NCI-H526 treated with DMSO at 0.1 percent for 48 hours (cell line): Measurements from ENCODE around the gene DTYMK.

ENCODE experiments used
- DNase-seq: peaks from one replicate; lab custom pipeline; 2025; lab: John Stamatoyannopoulos, UW

Gene DTYMK

DNA sequence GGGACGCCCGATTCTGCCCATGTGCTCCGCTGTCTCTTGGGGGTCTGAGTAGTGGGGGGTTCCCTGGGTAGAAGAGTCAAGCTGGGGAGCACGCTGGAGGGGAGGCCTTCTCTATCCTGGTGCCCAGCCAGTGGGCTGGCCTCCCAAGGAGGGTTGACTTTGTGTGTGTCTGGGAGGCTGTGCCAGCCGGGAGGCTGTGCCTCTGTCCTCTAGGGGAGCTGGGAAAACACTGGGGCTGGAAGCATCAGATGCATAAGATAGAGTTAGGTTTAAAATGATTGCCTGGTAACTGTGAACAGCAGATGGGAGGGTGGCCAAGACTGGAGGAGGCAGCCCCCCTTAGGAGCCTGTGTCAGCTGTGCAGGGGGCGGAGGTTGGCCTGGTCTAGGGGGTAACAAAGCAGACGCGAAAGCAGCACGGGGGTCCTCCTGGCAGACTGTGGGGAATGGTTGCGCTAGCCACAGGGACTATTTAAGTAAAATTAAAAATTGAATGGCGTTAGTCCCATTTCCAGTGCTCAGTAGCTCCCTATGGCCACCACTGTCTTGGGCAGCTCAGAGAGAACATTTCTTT is 16.5 kb upstream of the DTYMK start:
- DNase-seq: no peak

DNA sequence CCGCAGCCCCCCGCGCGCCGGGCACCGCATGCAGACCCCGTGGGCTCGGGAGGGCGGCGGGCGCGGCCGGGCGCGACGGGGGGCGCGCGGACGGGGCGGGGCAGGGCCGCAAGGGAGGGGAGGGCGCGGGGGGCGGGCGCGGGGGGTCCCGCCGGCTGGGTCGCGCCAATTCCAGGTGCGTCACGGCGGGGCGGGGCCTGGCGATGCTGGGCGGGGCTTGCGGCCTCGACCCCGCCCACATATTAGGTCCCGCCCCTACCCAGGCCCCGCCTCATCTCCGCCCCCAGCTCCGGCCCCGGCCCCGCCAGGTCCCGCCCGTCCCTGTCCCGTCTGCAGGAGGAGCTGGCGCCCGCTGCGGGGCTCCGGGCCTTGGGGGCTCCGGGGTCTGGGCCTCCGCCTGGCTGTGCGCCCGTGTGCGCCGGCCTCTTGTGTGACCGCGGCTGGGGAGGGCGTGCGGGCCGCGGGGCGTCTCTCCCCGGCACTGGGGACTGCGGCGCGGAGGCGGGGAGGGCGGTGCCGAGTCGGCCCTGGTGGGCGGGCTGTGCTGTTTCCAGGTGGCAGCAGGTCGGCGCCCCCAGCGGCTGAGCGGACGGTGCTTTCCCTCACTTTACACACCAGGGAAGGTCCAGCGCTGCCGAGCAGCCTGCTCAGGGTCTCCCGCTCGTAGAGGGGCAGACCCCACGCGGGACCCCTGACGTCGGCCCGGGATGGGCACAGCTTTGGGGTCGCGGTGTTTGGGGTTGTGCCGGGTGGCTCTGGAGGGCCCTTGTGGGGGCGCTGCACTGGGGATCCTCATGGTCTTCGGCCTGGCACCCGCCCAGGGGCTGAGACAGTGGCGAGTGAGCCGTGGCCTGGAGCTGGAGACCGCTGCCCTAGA is 15.8 kb upstream of the DTYMK start:
- DNase-seq: peak; percentile 80

DNA sequence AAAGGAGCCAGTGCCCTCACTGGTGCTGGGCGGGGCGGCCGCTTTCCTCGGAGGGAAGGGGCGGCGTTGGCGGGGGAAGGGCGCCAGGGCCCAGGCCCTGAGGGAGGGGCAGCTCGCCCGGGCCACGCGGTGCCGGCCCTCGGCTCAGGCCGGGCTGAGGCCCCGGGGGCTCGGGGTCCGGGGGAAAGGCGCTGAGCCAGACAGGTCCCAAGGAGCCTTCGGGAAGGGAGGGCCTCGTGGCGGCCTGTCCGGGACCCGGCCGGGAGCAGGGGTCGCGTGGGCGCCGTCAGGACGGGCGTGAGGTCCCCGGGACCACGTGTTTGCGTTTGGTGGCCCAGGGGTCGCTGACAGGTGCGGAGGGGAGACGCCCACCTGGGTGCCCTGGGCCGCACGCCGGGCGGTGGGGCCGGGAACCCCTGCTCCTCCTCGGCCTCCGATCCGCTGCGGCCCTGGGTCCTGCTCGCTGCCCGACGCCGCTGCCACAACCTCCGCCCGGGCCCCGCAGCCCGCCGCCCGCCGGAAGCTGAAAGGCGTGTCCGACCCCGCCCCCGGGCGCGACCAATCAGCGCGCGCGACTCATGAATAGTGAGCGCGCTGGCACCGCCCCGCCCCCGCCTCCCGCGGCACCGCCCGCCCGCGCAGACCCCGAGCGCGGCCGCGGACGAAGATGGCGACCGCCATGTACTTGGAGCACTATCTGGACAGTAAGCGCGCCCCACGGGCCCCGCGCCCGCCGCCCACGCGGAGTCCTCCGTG is 15.0 kb upstream of the DTYMK start, which contains the start of gene ING5:
Gene ING5 (plus strand): TSS at position 641 of the 756 bp plus-strand sequence. CDS start 27 bp downstream, at position 668.
- DNase-seq: peak; percentile 90

DNA sequence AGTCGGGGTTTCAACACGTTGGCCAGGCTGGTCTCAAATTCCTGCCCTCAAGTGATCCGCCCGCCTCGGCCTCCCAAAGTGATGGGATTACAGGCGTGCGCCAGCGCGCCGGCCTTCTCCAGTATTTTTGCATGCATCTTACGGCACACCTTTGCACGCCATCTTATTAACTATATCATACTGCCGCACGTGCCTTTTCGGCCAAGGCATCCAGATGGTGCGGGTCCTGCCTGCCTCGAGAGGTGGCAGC is 14.5 kb upstream of the DTYMK start:
- peak; percentile 90 for DNase-seq

DNA sequence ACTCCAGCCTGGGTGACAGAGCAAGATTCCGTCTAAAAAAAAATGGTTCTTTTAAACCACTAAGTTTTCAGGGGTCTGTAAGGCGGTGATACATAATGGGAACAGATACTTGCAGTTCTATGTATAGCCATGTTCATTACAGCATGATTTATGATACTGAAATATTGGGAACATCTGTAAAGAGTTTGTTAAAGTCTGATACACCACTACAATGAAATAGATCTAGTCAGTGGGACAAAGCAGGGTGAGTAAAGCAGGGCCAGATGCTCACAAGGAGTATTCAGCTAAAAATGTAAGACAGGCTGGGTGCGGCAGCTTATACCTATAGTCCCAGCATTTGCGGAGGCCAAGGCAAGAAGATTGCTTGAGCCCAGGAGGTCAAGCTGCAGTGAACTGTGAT is 9.0 kb upstream of the DTYMK start:
- DNase-seq: no peak

DNA sequence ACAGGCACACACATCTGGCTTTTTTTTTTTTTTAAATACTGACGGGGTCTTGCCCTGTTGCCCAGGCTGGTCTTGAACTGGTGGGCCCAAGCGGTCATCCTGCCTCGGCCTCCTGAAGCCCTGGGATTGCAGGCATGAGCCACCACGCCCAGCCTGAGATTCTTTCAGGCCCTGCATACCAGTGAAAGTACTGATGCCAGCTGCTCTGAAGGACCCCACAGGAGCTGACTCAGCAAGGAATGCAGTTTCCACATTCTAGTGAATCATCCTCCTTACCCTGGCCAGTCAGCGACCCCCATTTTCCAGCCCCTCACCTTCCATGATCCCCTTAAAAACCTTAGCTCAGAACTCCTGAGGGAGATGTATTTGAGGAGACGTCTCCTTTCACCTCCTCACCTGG is 5.8 kb upstream of the DTYMK start:
- DNase-seq: no peak

DNA sequence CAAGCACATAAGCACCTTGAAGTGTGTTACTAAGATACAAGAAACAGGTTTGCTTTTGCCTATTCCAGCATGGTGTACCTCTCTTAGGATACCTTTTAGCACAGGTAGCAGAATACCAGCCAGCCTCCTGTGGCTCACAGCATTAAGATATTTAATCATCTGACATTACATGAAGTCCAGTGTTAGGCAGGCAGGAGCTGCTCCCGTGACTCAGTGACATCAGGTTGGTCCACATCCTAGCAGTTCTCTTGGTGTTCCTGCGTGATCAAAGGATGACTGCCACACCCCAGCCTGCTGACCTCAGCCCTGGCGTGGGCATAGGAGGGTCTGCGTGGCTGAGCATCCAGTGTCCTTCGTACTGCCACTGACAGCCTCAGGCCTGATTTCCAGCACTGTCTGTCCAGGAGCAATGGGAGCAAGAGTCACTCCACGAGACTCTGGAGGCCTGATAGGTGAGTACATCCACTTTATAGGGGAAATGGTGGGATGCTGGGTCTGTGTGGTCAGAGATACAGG is 3.6 kb upstream of the DTYMK start:
- no peak for DNase-seq

DNA sequence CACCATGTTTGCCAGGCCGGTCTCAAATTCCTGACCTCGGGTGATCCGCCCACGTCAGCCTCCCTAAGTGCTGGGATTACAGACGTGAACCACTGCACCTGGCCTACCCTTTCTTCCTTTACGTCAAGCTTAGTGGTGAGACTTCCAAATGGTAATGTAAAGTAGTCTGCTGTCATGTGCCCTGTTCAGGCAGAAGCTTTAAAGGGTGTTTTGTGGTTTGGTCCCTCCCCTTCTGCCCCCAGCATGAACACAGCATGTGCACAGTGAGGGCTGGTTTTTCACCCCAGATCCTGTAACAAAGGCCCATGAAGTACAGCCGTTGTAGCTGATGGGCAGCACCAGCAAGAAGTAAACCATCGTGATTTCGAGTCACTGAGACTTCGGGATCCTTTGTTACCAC is 2.7 kb upstream of the DTYMK start:
- DNase-seq: no peak

DNA sequence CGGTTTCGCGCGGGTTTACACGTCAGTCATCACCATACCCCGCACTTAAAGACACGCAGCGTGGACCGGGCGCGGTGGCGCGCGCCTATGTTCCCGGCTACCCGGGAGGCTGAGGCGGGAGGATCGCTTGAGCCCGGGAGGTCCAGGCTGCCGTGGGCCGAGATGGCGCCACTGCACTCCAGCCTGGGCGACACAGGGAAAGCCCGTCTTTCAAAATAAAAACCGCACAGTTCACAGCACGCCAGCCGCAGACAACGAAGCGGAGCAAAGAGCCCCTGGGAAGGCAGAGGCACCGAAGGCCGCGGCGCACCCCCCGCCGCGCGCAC is 328 bp downstream of the DTYMK start:
- no peak for DNase-seq

DNA sequence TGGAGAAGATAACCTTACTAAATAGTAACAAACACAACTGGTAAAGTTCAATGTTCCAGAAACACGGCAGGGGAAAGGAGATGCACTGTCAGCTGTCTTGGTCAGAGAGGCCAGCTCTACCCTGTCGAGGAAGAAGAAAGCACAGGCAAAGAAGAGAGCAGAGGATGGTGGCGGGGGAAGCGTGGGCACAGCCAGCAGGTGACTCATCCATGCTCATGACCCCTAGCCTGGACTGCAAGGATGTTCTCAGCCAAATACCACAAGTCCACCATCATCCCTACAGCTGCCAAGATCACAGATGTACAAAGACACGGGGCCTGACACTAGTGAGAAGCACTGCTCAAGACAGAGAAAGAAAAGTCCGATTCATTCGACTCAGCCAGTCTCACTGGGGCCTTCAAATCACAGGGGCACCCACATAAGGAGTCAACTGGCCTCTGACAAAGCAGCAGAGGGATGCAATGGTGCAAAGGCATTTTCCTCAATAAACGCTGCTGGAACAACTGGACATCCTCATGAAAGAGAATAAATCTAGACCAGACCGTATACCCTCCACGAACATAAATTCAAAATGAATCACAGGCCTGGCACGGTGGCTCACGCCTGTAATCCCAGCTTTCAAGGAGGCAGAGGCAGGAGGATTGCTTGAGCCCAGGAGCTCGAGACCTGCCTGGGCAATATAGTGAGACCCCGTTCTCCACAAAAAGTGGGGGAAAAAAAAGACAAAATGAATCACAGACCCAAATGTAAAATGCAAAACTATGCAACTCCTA is 5.6 kb downstream of the DTYMK start:
- no peak for DNase-seq

DNA sequence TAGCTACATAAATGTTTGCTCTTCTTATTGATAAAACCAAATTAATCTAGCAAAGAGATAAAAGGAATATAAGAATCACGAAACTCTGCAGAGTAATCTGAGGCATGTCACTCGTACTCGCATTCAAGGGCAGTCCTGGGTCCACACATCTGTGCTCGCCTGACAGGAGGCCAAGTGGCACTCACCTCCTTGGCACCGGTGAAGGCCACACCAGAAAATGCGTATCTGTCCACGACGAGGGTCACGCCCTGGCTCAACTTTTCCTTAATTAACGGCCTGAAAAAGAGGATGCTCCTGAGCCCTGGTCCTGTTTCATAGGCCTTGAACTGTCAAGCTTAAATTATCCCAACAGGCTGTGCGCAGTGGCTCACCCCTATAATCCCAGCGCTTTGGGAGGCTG is 6.6 kb downstream of the DTYMK start:
- no peak for DNase-seq

DNA sequence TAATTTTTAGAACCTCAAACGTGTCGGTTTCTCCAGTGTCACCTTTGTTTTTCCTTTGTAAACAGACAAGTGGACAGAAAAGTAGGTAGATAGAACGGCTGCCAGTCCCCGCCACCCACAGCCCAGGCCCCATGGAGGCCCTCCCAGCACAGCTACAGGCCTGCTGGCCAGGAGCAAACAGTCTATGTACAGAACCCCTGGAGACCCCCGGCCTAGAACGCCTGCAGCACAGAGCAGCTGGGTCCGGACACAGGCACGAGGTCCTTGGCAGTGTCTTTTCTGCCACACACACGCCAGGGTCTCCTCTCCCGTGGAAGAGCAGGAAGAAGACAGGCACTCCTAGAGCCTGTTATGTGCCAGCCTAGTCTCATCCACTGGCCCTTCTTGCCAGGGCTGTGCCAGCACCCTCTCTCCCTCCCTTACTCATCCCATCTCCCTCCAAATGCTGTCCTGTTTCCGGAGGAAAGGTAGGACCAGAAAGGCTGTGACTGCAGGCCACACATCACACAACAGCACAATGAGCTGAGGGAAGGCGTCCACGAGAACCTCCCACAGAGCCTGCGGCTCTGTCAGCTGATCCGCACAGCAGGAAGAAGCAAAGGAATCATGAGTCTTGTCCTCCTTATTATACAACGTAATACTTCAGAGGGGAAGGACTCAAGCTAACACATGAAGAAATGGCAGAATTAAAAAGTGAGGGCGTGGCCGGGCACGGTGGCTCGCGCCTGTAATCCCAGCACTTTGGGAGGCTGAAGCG is 7.7 kb downstream of the DTYMK start:
- DNase-seq: no peak

DNA sequence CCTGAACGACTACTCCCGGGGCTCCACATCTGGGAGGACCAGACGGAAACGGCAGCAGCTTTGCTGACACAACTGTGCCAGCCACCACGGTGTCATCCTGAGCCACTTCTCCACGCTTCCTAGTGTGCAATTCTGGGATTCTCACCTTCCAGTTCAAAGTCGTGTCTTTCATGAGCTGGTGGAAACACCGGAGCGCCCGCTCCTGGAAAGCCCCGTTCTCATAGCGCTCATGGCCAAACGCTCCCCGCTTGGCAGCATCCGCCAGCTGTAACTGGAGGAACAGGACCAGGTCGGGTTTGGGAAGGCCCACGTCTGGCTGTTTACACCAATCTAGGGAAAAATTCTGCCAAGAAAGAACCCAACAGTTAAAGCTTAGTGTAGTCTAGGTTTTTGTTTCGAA is 8.3 kb downstream of the DTYMK start:
- DNase-seq: no peak

DNA sequence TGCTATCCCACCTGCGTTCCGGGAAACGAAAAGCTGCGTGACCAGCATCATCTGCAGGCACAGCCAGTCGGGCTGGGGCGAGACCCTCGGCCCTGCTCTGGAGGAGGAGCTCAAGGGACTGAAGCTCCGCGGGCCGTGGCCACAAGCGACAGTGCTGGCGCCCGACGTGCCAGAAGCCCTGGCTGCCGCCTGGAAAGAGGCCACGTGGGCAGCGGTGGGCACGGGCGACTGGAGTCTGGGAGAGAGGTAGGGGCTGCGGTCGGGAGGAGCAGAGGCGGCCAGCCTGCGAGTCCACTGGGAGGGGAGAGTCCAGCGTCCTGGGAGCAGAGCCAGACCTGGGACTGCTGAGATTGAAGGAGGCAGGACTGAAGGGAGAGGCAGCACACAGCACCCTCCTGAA is 9.2 kb downstream of the DTYMK start:
- no peak for DNase-seq

DNA sequence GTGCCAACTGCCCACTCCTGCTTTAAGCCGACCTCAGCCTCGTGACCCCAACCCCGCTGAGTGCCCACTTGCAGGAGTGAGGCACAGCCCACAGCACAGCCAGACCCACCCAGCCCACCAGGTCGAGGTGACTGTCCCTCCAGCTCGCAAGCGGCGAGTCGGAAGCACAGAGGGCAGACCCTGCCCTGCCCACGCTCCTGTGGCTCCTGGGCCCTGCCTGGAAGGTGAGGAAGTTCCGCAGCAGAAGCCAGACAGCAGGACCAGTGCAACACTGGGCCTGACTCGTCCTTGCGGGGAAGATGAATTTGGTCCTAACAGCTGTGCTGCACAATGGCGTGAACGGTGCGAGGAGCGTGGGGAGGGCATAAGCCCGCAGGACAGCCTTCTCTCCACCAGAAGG is 9.9 kb downstream of the DTYMK start:
- no peak for DNase-seq

DNA sequence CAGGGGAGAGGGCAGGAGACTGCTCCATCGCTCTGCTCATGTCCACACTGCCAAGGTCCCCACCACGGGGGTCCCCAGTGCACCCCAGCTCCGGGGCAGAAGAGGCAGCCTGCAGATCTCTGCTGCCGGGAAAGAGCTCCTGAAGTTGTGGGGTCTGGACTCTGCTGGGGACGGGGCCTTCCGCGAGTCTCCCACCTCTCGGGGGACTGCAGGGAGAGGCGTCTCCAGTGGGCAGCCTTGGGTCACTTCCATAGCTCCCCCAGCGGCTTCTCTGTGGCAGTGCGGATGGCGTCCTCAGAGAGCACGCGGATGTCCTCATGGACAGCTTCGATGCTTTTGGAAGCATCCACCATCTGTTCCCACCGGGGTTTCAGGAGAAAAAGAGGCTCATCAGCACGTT is 10.7 kb downstream of the DTYMK start:
- DNase-seq: no peak

DNA sequence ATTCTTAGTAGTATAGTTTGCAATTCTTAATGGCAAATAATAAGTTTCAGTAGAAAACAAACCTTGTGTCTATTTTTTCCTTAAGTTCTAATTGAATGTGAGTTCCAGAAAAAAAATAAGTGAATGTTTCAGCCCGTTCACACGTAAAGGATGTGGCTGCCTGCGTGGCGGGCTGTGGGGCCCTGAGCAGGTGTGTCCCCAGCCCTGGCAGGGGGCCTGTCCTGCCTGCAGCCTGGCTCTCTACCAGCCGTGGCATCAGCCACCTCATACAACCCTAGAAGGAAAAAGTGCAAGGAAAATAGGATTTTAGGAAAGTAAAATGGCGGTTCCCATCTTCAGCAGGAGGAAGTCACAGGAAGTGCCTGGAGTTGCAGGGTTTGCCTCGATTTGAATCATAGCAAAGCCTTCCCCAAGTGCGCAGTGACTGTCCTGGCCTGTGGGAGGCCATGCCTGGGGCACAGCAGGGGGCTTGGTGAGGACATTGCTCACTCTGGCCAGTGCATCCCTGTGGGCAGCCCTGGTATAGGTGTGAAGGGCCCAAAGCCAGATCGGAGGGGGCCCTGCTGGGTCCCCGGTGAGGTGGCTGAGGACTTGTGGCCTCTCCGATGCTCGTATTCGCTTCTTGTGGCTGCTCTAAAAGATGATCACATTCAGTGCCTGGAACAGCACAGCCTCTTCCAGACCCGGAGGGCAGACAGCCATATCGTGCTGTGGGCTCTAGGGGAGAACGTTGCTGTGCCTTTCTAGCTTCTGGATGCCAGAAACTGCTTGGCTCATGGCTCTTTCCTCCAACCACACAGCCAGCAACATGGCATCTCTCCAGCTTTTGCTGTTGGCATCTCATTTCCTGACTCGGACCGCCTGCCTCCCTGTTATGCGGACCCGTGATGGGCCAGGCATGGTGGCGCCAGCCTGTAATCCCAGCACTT is 12.6 kb downstream of the DTYMK start:
- DNase-seq: no peak

DNA sequence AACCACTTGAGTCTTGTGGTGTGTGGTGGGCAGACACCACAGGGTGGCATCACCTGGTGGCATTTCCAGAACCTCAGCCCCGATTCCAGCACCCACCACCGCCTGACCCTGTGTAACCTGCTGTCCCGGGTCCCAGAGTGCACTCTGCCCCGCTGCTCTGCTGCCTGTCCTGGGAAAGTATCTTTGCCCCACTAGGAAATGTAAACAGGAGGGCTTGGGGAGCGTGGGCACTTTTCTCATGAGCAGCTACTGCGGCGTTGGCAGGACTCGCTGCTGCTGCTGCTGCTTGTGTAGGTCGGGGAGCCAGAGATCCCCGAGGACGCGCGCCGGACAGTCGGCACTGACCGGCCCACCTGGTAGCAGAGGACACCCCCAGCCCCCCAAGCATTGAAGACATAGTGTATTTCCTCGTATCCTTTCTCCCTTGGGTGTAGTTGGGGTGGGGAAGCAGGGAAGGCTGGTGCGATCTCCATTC is 13.4 kb downstream of the DTYMK start:
- no peak for DNase-seq

DNA sequence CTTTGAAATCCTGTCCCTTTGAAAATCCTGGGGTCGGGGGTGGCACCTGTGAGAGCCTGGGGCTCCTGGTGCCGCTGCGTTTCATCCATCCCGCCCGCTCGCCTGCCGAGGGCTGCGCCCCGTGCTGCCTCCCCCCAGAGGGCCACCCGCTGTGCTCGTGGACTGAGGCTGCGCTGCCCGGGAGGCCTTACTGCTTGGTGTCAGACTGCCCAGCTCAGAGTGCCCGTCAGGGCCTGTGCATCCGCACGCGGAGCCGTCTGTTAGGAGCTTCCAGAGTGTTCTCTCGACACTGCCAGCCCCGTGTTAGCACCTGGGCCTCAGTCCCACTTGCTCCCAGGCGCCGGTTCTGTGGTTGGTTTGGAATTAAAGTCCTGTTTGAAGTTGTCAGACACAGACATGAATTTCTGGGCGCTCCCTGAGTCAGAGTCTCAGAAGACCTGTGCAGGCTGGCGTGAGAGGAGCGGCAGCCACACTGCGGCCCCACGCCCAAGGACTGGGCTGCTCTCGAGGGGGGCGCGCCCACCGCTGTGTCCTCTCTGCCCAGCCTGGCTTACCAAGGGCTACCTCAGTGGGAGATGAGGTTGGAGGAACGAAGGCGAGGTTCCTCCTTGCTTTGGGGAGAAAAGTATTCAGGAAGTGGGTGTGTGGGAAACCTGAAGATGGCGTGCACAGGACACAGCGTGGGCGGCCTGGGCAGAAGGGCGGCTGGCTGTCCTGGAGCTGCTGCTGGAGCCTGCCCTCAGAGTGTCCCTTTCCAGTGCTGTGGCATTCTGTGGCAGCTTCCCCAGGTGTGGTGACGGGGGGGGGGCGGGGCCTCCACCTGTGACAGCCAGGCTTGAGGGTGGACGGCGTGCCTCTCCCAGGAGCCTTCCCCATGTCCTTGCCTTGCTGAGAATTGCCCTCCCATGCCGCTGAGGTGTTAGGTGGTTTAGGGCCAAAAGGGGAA is 14.1 kb downstream of the DTYMK start:
- no peak for DNase-seq
